M059J (cell line): Measurements from ENCODE around the gene GUCY2D. TPM values are rescaled to one million over a fixed set of nuclear protein-coding genes. Genes with fewer than 3 reads are reported as not detected.
"Not testable (repeated sequence)": the region's sequence is repeated elsewhere in the genome, so short reads cannot be mapped to it uniquely, and the experiment has no call there.

Experiments
- DNase-seq: peaks from one replicate; pipeline ENCODE4 v3.0.0-alpha.2; 2012; ENCODE audit warnings: low read depth
- total RNA-seq: library from RNA; depleted of rRNA; stranded (reverse); fragments of >200 nt; shearing (Covaris generic); gene quantifications from 2 replicates; pipeline ENCODE4 v1.2.3, GENCODE V29; 2014; rRNA removed

The GUCY2D gene
- total RNA-seq = not detected in 2 replicates

DNA sequence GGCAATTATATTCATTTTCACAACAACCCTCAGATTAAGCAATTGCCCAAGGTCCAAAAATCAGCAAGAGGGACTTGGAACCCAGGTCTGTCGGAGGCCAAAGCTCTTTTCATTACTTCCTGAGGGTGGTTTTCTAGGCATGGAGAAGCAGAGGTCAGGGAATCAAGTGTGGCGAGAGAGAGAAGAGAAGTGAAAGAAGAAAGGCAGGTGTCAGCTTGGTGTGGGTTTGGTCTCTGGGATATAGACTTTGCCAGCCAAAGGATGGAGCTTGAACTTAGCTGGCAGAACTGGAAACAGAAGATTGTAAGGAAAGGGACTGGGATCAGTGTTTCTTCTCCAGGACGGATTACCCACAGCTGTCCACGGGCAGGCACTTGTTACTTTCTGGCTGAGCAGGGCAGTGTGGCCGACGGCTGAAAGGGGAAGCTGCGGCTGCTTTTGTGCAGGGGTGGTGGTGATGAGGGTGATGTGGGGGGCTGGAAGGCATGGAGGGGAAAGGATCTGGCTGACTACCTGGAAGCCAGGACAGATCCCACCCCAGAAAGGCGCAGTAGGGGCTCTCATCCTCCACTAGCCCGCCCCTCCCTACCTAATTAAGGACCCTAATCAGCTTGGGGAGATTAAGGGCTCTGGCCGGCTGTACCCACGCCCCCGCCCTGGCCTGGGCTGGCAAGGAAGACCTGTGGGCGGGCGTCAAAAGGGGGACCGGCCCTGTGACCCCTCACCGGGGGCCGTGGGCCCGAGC lies at the start of gene GUCY2D:
GUCY2D (plus strand) TSS at position 640 of the 745 bp plus-strand sequence. CDS start 433 bp downstream, outside the sequence.
- no peak for DNase-seq

DNA sequence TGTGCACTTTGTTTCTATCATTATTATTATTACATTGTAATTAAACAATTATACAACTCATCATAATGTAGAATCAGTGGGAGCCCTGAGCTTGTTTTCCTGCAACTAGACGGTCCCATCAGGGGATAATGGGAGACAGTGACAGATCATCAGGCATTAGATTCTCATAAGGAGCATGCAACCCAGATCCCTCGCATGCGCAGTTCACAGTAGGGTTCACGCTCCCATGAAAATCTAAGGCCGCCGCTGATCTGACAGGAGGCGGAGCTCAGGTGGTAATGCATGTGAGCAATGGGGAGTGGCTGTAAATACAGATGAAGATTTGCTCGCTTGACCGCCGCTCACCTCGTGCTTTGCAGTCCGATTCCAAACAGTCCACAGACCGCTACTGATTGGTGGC lies 49.1 kb upstream of the GUCY2D start:
- not testable (repeated sequence) for DNase-seq

DNA sequence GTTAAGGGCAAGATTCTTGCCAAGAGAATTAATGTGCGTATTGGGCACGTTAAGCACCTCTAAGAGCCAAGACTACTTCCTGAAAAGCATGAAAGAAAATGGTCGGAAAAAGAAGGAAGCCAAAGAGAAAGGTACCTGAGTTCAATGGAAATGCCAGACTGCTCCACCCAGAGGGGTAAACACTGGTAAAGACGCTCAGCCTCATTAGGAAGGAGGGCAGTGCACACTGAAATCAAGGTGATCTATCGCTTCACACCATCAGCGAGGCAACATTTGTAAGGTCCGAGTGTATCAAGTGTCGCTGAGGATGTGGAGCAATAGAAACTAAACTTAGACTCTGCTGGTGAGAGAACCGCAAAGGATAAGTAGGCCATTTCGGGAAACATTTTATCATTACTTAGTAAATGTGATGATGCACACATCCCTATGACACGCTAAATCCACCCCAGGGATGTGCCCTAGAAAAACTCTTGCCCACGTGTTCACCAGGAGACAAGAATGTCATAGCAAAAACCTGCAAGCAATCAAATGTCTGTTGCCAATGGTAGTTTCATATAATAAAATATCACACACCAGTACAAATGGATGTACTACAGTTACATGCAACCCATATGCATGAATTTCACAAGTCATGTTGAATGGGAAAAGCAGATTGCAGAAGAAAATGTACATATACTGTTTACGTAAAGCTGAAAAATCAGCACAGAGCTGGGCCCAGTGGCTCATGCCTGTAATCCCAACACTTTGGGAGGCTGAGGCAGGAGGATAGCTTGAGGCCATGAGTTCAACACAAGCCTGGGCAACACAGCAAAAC lies 46.8 kb upstream of the GUCY2D start:
- DNase-seq = no peak

DNA sequence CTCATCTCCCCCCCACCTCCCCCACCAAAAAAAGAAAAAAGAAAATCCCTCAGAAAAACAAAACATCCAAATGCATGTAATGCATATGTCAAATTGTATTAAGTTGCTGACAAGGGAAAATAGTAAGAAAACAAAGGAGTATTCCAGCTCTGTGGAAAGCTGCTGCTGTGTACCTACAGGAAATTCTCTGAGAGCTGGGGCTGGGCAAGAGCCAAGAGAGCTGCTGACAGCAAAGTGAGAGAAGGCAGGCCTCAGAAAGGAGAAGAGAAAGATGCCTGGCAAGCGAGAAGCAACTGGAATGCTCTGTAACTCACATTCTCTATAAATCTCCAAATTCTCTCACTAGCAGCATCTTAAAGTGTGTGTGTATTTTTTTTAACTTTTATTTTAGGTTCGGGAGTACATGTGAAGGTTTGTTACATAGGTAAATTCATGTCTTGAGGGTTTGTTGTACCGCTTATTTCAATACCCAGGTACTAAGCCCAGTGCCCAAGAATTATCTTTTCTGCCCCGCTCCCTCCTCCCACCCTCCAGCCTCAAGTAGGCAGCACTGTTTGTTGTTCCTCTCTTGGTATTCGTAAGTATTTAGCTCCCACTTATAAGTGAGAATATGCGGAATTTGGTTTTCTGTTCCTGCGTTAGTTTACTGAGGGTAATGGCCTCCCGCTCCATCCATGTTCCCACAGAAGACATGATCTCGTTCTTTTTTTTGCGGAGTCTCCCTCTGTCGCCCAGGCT lies 46.0 kb upstream of the GUCY2D start:
- DNase-seq = no peak

DNA sequence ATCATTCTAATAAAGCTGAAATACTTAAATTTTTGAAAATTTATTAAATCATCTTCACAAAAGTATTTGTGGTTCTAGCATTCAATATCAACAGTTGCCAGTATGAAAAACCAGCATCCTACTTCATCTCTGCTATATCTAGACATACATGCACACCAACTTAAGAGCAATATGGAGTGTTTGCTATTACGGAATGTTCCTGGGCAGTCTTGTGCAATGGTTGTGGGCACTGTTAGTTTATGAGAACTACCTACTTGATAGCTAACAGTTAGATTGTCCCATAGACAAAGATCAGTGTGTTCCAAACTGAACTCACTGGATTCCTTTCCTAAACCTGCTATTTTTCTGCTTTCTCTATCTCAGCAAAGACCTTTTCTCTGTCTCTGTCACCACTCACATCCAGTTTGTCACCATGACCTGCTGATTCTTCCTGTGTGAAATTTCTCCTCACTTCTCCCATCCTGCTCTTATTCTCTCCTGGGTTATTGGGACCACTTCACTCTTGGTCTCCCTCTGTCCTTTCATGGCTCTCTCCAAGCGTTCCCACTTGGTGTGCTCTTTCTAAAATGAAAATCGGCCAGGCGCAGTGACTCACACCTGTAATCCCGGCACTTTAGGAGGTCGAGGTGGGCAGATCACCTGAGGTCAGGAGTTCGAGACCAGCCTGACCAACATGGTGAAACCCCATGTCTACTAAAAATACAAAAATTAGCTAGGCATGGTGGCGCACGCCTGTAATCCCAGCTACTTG lies 42.7 kb upstream of the GUCY2D start:
- DNase-seq = no peak

DNA sequence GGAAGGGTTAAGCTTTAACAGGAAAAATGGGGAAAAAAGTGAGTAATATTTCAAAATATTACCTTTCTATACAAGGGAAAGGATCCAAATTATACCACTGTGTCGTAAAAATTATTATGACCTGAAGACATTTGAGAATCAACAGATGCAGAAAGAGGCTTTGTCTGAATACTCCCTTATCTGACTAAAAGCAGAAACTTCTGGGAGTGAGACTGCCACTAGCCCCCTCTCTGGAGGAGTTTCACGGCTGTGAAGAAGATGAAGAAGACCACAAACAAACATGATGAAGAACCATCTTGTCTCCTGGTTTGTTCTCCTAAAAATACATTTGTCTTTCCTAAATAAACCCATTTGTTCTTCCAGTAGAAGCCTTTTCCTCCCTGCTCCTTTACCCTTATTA lies 41.0 kb upstream of the GUCY2D start:
- DNase-seq = no peak

DNA sequence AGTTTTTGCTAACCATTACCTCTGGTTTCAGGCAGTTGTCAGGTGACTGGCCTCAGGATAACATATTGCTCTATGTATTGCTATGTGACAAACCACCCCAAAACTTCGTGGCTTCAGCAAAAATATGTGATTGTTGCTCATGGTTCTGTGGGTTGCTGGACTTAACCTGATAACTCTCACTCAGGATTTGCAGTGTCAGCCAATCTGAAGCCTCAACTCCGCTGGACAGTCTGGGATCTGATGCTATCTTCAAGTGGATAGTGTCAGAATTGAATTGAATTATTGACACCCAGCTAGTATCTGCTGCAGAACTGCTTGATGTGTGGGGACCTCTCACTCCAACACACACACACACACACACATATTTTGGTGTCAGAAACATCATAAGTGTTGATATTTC lies 34.7 kb upstream of the GUCY2D start:
- DNase-seq = no peak

DNA sequence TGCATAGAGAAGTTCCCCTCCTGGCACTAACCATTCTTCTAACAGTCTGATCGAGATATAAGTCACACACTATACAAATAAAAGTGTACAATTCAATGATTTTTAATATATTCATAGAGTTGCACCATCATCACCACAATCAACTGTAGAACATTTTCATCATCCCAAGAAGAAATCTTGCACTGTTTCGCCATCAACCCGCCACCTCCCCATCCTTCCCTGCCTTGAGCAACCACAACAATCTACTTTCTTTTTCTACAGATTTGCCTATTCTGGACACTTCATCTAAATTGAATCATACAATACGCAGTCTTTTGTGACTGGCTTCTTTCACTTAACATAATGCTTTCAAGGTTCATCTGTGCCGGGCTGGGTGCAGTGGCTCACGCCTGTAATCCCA lies 33.0 kb upstream of the GUCY2D start:
- DNase-seq = no peak

DNA sequence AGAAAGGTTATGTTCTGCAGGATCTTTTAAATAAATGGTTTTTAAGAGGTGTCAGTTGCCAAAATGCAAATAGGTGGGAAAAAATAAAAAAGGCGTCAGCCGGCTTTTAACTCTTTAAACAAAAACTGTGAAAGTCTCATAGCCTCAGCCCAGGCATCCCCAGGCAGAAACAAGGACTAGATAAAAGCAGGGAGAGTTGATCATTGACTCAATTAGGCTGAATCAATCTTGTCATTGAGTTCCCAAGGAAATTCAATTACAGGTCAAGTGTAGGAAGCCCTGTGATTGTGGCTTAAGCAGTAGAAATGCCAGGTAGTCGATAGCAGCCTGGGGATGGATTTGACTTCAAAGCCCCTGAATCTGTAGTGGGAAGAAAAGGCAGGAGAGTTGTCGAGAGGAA lies 30.8 kb upstream of the GUCY2D start:
- no peak for DNase-seq

DNA sequence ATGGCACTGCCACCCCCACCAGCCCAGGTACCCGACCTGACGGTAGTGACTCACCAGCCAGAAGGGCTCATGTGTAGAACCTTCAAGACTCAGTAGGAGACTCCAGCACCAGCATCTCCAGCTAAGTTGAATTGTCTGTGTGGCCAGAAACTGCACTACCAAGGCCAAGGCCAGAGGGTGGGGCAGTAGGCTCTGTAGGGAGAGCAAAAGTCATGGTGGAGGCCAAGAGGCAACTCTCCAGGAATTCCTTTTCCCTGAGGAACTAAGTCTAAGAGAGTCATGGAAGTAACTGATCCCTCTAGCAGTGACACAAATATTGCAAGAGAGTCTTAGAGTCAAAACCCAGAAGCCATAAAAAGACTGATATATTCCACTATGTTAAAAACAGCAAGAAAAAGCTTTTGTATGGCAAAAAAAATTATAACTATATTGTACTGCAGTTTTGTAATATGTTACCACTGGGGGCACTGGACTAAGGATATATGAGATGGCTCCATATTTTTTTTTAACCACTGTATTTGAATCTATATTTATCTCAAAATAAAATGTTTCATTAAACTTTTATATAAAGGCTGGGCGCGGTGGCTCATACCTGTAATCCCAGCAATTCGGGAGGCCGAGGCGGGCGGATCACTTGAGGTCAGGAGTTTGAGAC lies 30.2 kb upstream of the GUCY2D start:
- no peak for DNase-seq

DNA sequence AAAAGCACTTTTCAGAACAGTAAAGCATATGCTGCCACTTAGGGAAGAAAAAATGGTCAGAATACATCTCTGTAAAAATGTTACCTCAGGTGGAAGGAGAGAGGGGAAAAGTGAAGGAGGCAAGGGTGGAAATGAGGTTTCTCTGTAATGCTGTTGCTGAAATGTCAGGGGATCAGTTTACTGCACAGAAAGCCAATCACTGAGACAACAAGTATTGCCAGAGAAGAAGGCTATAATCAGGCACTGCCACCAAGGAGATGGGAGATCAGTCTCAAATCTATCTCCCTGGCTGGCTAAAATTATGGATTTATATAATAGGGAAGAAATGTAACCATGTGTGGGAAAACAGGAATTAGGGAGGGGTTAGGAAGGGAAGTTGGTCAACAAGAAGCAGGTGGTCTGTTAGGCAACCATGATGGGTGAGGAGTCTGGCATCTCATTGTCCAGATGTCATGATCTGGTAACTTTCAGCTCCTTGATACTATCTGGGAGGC lies 27.7 kb upstream of the GUCY2D start:
- no peak for DNase-seq

DNA sequence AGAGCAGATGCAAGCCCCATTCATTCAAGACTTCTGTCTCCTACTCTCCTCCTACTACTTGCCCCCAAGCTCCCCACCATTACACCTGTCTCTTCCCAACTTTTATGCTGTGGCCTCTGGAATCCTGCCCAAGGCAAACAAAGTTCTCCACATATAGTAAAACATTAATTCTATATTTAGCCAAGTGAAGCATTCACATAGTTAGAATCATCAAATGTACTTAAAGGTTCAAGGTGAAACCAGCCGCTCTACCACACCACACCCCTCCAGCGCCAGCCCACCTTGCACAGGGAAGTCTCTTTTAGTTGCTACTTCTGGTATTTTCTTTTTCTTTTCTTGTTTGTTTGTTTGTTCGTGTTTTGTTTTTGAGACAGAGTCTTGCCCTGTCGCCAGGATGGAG lies 25.4 kb upstream of the GUCY2D start:
- no peak for DNase-seq

DNA sequence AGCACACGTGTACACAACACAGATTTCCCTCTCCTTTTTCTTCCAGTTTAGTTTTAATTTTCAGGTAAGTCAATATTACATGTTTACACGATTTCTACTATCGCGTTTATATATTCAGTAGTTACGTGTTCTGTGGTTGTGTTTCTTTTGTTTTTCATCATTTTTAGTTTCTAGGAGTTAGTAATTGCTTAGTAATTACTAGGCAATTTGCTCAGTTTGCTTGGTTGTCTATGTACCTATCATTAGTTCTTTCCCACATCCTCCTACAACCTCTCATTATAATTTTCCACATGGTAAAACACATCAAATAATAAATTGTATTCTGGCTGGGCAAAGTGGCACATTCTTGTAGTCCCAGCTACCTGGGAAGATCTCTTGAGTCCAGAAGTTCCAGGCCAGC lies 24.6 kb upstream of the GUCY2D start:
- no peak for DNase-seq

DNA sequence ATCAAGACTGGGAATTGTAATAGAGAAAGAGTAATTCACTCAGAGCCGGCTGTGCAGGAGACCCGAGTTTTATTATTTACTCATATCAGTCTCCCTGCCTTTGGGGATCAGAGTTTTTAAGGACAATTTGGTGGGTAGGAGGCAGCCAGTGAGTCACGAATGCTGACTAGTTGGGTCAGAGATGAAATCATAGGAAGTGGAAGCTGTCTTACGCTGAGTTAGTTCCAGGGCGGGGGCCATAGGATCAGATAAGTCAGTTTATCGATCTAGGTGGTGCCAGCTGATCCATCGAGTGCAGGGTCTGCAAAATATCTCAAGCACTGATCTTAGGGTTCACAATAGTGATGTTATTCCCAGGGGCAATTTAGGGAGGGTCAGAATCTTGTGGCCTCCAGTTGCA lies 20.2 kb upstream of the GUCY2D start:
- DNase-seq = peak; percentile 78

DNA sequence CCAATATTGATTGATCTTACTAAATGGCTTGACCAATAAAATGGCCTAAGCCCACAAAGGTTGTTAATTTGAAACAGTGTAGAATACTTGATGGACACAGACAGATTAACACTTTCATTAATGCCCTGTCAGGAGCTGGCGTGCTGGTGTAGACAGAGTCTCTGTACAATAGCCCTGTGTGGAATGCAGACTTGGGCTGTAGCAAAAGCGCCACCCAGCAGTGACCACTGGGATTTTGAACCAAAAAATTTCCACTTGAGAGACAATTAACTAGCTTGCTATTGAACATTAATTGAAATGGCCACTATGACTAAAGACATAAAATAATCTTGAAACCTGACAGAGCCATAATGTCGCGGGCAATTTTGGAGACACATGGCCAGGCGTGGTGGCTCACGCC lies 19.7 kb upstream of the GUCY2D start:
- peak; percentile 53 for DNase-seq

DNA sequence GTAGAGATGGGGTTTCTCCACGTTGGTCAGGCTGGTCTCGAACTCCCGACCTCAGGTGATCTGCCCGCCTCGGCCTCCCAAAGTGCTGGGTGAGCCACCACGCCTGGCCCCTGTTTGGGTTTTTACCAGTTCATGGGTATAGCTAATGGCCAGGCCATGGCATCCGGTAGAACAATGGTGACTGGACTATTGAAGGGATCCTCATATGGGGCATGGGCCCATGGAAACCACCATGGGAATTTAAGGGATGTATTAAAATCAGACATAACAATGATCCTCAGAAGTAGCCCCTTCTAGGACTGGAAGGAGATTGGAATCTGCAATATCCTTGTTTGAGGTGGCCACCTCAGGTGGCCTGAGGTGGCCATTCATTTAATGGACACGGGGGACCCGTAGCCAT lies 17.5 kb upstream of the GUCY2D start:
- no peak for DNase-seq

DNA sequence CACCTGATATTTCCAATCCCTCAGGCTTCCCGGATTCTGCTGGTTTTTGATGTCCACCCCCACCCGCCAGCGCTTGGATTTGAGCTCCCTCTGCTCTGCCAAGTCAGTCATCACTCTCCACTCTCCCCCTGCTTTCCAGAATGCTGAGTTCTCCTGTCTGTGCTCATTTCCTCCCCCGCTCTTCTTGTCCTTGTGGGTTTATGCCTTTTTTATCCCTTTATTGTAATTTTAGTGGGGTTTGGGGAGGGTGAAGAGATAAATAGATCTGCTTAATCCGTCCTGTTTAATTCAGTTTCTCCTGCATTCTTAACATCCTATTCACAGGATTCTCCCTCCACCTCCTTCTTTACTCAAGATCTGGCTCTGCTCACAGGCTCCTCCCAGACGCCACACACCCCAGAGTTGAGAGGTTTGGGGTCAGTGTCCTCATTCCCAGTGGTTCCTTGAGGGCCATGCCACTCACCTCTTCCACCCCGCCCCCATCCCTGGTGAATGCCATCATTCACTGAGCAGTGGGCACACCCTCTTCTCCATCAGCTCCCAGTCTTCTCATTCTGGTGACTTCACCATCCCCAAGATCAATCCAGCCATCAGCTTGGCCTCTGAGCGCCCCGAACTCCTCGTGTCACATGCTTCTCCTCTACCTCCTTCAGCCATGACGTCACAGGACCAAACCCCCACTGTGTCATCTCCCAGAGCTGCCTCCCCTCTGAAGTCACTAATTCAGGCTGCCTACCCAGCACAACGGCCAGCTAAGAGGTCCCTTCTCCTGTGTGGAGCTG lies 15.1 kb upstream of the GUCY2D start:
- no peak for DNase-seq

DNA sequence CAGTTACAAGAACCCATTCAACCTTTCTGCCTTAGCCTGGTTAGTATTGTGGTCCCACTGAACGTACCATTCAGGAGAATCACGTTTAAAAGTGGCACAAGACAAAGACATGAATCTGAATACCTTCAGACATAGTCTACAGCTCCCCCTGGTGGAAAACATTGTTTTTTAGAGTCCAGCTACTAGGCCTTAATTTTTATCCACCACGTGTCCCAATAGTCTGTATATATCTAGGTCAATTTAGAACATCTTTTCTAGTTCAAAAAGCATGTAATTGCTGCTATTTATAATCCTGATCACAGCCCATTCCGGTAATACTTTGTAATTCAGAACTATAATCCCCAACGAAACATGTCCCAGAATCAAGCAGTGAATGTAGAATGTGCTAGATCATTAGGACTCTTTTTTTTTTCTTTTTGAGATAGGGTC lies 13.7 kb upstream of the GUCY2D start:
- DNase-seq = peak; percentile 82

DNA sequence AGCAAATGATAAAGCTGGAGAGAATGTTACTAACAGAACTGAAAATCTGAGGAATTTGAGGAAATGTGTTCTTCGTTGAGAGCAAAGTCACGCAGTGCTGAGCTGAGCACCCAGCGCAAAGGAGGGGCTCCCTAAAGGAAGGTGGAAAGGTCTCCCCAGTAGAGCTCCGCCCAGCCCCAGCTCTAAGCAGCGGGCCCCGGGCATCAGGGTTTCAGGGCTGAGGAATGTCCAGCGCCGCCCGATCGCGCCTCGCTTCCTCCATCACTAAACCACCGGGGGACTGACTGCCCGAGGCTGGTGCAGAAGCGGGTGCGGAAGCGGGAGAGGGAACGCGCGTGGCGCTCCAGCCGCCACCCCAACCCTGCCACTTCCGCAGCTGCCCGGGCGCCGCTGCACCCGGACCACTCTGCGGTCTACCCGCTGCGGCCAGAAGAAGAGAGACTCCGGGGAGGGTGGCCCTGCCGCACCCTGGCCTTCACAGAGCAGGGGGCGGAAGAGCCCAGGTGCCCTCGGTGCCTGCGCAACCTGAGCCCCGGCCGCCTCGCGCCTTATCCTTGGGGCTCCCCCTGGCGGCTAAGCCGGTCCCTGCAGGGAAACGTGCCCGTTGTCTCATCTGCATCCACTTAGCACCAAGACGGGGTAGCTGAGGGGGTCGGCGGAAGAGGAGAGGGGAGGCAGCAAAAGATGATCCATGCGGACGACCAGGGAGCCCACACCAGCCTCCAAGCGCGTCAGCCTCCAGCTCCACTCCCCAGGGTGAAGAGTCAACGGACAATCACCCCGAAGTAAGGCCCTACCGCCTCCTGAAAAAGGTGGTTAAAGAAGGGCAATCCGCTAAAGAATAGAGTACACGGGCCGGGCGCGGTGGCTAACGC lies 12.4 kb upstream of the GUCY2D start:
- DNase-seq = peak; percentile 62
